Neural cell (in vitro differentiated cells): ENCODE measurements around the gene SGF29.

Source experiments
- EP300 ChIP-seq: fragments of 450-650 bp; conservative IDR thresholded peaks from 2 replicates; pipeline ENCODE4 v1.6.1; 2014; ENCODE audit warnings: antibody characterized with exemption, mild to moderate bottlenecking, moderate library complexity; ENCODE audit not compliant: poor library complexity, severe bottlenecking
- EZH2 ChIP-seq: fragments of 200-600, 300-800 bp; shearing (Covaris generic), sonication (generic); IDR thresholded peaks from 2 replicates; pipeline ENCODE4 v1.6.1; 2014; ENCODE audit warnings: antibody characterized with exemption, low read length, borderline replicate concordance, mild to moderate bottlenecking; ENCODE audit not compliant: insufficient read depth, poor library complexity, severe bottlenecking
- MXI1 ChIP-seq: fragments of 450-650 bp; conservative IDR thresholded peaks from 2 replicates; pipeline ENCODE4 v1.6.1; 2014; ENCODE audit warnings: antibody characterized with exemption, mild to moderate bottlenecking; ENCODE audit not compliant: poor library complexity, severe bottlenecking
- POLR2AphosphoS5 ChIP-seq: IDR thresholded peaks from 2 replicates; pipeline ENCODE4 v1.6.1; 2012
- RAD21 ChIP-seq: fragments of 450-650 bp; conservative IDR thresholded peaks from 2 replicates; pipeline ENCODE4 v1.6.1; 2014; ENCODE audit warnings: antibody characterized with exemption, mild to moderate bottlenecking, moderate library complexity
- SMC3 ChIP-seq: fragments of 450-650 bp; conservative IDR thresholded peaks from 2 replicates; pipeline ENCODE4 v1.6.1; 2014; ENCODE audit warnings: antibody characterized with exemption, mild to moderate bottlenecking, moderate library complexity; ENCODE audit not compliant: poor library complexity
- TAF1 ChIP-seq: IDR thresholded peaks from 2 replicates; pipeline ENCODE4 v1.6.1; 2012; ENCODE audit warnings: low read depth
- TF ChIP-seq, protein P1 (sequence below): fragments of 450-650 bp; IDR thresholded peaks from 2 replicates; pipeline ENCODE4 v1.5.1; 2014; ENCODE audit warnings: antibody characterized with exemption, mild to moderate bottlenecking, moderate library complexity; ENCODE audit not compliant: poor library complexity, severe bottlenecking
- TF ChIP-seq, protein P2 (sequence below): IDR thresholded peaks from 2 replicates; pipeline ENCODE4 v1.6.1; 2012; ENCODE audit warnings: borderline replicate concordance

DNA sequence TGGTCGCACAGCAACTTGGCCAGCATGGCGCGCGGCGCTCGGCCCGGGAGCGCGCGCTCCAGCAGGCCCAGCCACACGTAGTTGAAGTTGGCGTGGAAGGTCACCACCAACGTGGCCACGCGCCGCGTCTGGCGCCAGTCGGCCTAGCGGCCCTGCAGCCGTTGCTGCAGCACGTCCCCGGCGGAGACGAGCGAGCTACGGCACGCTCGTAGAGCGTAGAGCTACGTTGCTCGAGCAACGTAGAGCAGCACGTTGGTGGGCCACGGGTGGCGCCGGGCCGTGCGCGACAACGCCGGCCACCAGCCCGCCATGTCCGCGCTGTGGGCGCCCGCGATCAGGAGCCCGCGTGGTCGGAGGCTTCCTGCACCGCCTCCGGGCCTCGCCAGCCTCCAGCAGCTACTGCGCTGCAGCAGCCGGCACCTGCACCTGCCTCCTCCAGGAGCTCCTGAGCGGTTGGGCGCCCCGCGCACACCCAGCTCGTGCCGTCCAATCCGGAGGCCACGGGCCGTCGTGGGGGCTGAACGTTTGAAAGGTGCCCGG is 69.5 kb downstream of the SGF29 start:
- TF ChIP-seq, protein P1, sequence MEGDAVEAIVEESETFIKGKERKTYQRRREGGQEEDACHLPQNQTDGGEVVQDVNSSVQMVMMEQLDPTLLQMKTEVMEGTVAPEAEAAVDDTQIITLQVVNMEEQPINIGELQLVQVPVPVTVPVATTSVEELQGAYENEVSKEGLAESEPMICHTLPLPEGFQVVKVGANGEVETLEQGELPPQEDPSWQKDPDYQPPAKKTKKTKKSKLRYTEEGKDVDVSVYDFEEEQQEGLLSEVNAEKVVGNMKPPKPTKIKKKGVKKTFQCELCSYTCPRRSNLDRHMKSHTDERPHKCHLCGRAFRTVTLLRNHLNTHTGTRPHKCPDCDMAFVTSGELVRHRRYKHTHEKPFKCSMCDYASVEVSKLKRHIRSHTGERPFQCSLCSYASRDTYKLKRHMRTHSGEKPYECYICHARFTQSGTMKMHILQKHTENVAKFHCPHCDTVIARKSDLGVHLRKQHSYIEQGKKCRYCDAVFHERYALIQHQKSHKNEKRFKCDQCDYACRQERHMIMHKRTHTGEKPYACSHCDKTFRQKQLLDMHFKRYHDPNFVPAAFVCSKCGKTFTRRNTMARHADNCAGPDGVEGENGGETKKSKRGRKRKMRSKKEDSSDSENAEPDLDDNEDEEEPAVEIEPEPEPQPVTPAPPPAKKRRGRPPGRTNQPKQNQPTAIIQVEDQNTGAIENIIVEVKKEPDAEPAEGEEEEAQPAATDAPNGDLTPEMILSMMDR: no peak
- TF ChIP-seq EZH2 (no peak), TAF1 (no peak), RAD21 (no peak), POLR2AphosphoS5 (no peak), MXI1 (no peak), SMC3 (no peak), EP300 (no peak)
- TF ChIP-seq, protein P2, sequence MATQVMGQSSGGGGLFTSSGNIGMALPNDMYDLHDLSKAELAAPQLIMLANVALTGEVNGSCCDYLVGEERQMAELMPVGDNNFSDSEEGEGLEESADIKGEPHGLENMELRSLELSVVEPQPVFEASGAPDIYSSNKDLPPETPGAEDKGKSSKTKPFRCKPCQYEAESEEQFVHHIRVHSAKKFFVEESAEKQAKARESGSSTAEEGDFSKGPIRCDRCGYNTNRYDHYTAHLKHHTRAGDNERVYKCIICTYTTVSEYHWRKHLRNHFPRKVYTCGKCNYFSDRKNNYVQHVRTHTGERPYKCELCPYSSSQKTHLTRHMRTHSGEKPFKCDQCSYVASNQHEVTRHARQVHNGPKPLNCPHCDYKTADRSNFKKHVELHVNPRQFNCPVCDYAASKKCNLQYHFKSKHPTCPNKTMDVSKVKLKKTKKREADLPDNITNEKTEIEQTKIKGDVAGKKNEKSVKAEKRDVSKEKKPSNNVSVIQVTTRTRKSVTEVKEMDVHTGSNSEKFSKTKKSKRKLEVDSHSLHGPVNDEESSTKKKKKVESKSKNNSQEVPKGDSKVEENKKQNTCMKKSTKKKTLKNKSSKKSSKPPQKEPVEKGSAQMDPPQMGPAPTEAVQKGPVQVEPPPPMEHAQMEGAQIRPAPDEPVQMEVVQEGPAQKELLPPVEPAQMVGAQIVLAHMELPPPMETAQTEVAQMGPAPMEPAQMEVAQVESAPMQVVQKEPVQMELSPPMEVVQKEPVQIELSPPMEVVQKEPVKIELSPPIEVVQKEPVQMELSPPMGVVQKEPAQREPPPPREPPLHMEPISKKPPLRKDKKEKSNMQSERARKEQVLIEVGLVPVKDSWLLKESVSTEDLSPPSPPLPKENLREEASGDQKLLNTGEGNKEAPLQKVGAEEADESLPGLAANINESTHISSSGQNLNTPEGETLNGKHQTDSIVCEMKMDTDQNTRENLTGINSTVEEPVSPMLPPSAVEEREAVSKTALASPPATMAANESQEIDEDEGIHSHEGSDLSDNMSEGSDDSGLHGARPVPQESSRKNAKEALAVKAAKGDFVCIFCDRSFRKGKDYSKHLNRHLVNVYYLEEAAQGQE: no peak
